Stimulated activated CD4-positive, alpha-beta T cell treated with anti-CD3 and anti-CD28 coated beads, TNF-alpha, amount 100 ng/mL, for 1 hour (primary cell): ENCODE results near the gene RPL15.
"Not testable (repeated sequence)": the region's sequence is repeated elsewhere in the genome, so short reads cannot be mapped to it uniquely, and the experiment has no call there.

Source experiments
- DNase-seq, 3 donors: peaks; one replicate each; pipeline ENCODE4 v3.0.0-alpha.2; 2020; ENCODE audit warnings: low read depth in 3 of 3, low spot score in 1 of 3

Gene RPL15

DNA sequence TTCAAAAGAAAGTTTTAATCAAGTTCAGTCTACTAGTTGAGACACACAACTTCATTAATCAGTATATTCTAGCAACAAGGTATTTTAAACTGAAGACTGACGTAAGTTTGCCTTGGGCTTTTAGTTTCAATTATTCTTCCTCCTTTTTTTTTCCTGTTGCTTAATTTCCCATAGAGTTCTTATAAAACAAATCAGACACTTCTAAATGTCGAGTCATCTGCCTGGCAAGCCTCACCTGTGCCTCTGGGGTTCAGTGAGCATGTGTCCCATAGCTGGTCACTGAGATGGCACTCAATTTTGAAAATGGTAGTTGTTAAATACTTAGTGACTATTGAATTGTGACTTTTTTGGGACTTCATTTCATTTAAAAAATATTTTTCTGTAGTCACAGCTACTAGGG is 27.5 kb upstream of the RPL15 start:
- DNase-seq = no peak

DNA sequence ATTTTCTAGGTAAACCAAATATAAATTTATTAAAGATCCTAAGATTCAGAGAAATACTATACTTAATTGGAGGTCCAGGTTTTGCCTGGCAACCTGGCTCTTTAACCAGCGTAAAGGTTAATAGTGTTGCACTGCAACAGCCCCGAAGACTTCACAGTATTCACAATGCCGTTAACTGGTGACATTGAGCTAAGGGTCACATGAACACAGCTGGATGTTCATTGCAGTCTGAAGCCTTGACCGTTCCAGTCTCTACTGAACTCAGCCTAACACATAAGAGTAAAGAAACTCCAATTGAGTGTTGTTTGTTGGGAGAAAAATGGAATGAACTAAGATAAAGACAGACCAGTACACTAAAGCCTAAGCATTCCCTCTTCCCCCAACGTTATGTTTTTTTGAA is 27.0 kb upstream of the RPL15 start:
- DNase-seq = no peak

DNA sequence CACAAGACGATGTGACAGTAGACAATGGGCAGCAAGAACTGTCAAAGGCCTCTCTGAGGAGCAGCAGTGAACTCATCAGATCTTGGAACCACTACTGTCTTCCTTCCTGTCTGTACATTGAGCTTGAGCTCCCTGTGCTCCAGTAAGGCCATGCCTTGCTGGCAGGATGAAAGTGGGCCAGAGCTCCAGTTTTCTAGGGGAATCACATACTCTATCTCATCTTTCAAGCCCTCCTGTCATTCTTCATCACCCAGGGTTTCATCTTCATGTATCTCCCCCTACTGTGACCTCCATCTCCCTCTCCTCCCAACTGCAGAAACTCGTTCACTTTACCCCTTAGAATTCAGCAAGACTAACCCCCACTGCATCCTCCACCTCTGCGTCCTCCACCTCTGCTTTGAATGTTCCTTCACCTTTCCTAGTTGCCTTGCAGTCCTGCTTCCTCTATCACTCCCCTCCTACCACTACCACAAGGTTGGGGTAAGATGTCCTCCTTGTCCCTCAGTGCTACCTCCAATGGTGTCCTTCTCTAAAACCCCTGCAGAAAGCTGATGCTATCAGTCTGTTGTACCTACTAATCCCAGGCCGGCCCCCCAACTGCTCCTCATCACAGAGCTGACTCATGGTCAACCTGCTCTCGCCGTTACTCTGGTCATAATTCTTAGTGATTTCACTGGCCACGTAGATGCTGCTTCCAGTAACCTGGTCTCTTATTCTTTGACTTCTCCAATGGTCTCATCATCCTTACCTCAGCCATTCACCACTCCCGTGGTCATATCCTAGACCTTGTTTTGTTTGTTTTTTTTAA is 22.5 kb upstream of the RPL15 start:
- DNase-seq = no peak

DNA sequence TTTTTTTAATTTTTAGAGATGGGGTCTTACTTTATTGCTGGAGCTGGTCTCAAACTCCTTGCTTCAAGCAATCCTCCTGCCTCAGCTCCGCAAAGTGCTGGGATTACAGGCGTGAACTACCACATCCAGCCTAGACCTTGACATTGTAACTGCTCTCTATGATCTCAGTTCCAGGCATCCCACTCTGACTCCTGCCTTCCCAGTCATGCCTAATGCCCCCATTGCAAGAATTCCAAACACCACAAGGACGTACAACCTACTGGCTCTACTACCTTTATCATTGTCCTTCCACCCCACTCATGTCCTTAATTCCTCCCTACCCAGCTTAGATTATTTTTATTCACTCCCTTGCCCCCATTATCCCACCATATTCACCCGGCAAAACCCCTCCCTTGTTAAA is 21.8 kb upstream of the RPL15 start:
- DNase-seq = no peak

DNA sequence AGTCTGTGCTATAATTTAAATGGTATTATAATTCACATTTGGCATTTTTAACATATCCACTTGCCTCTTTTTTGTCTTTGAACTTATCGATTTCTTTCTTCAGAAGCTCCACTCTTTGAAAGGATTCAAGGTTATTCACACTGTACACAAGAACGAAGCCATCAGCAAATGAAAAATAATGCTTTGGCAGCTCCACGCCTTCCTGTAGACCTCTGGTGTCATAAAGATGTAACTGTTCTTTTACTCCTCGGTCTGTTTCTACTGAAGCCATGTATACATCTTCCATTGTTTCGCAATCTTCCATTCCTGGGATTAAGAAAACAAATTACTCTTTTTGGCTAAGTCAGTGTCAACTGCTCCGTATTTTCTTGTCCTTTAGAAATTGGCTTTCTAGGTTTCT is 16.2 kb upstream of the RPL15 start:
- DNase-seq = no peak

DNA sequence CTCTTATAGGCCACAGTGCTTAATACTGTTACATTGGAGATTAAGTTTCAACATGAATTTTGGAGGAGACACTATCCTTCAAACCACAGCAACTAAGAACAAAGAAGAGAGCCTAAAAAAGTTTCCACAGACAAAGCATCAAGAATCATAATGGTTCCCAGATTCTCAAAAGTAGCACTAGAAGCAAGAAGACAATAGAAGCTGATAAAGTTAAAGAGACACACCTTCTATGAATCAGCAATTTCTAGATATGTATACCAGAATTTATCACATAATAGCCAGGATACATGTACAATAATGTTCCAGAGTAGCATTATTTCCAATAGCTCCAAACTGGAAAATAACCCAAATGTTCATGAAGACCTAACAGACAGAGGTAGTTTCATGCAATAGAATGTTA is 12.4 kb upstream of the RPL15 start:
- DNase-seq = no peak

DNA sequence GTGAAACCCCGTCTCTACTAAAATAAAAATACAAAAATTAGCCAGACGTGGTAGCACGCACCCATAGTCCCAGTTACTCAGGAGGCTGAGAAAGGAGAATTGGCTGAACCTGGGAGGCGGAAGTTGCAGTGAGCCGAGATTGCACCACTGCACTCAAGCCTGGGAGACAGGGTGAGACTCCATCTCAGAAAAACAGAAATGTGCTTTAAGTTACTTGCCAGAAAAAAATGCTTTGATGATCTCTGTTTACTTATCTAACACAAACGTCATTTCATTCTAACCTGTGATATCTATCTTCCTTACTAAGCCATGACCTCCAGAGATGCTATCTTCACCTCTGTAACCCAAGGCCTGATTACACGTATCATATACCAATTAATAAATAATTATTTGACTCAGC is 7.6 kb upstream of the RPL15 start:
- no peak for DNase-seq

DNA sequence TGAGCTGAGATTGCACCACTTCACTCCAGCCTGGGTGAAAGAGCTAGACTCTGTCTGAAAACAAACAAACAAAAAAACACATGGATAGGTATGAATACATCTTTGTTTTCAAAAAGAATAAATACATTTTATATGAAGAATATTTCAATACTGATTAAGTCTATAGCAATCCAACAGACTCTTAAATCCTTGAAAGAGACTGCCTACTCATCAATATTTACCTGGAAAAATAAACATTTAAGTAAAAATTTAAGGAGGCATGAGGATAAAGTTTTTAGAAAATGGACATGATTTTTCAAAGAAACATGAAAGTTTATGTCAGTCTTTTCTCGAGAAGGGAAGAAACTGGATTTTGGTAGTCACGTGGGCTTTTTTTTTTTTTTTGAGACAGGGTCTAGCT is 5.5 kb upstream of the RPL15 start:
- no peak for DNase-seq

DNA sequence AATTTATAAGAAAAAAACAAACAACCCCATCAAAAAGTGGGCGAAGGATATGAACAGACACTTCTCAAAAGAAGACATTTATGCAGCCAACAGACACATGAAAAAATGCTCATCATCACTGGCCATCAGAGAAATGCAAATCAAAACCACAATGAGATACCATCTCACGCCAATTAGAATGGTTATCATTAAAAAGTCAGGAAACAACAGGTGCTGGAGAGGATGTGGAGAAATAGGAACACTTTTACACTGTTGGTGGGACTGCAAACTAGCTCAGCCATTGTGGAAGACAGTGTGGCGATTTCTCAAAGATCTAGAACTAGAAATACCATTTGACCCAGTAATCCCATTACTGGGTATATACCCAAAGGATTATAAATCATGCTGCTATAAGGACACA is 4.6 kb upstream of the RPL15 start:
- not testable (repeated sequence) for DNase-seq

DNA sequence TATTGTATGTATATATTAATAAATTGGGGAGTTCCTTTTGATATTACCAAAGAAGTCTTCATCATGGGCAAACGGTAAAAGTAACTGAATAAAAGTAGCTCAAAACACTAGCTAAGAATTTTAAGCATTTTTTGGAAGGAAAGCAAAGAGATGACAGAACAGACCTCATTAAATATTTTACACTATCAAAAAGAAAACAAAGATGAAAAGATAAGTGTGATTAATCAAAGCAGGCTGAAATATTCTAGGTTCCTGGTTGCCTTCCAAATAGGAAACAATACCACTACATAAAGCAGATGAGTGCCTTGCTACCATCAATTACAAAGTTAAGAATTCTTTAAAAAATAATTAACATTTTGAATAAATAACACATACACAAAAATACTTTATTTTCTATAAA is 3.8 kb upstream of the RPL15 start:
- DNase-seq = no peak

DNA sequence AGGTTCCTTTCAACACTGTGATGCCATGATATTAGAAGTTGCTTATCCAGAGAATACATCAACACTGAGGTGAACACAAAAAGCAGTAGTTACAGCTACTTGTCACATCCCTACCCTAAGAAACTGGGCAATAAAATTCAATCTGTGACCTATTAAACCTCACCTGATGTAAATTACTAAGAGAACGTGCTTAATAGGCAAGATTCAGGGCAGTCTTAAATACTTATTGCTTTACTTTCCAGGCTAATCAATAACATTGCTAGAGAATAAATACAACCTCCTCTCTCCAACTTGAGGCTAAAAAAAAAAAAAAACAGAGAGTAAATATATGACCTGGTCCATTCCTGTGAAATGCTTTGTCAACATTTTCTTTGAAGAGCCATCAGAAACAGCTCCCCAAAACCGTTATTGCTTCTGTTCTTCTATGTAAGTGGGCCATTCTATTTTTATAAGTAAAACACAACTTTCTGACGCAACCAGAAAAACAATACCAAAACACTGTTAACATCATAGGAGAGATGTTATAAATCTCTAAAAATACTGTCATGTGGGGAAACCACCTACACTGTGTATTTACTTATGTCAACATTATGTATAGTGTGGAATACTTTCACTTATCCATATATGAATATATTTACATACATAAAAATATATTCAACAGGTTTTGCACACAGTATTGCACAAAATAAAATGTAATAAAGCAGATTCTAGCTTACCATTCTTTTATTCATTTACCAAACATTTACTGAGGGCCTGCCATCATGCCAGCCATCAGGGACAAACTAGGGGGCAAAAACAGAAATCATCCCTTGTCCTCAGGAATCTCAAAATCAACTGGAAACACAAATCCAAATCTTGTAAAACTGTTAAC is 2.8 kb upstream of the RPL15 start:
- DNase-seq = no peak

DNA sequence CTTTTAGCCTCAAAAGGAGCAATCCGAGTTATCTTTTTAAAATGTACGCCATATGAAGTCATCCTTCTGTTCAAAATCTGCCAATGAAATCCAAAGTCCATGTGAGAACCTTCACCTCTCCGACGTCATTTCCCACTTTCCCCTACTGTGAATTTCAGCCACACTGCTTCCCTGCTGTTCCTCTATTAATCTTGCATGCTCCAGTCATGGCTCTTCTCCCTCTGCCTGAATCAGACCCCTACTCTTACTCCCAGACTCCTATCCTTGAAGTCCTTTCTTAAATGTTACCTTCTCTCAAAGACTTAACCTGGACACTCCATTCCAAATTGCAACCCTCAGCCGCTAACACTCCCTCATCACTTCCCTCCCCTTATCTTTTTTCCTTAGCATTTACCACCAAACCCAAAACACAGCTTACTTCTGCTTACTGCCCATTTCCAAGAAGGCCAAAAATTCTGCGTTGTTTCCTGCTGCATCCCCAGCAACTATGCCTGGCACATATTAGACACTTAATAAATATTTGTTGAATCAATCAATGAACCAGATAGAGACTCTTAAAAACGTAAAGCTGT is 1.3 kb upstream of the RPL15 start:
- DNase-seq = no peak

DNA sequence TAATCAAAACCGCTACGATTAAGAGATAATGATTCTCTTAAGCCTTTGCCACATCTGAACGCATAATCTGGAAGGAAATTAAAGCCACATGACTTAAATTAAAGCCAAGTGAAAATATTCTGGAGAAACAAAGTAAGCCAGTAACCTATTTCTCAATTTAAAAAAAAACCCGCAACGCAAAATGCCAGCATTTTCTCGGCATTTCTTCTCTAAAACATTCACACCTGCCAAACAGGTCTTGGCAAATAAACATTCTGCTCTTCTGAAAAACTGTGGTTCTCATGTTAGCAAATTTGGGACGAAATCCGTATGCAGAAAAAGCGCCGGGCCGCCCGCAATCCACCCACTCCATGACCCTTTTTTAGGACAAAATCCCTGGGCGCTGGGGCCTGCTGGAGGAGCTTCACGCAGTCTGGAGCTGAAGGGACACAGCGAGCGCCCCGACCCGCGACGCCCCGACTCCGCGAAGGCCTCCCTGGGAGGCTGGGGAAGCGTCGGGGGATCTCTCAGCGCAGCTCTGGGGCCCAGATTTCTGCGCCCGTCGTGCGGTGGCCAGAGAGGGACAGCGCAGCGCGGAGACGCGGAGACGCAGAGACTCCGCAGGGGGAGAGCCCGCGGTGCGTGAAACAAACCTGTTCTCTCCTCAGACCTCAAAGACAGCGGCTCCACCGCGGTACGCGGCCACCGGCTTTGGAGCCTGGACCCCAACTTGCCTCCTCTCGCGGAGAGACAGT is 613 bp upstream of the RPL15 start:
- DNase-seq = no peak

DNA sequence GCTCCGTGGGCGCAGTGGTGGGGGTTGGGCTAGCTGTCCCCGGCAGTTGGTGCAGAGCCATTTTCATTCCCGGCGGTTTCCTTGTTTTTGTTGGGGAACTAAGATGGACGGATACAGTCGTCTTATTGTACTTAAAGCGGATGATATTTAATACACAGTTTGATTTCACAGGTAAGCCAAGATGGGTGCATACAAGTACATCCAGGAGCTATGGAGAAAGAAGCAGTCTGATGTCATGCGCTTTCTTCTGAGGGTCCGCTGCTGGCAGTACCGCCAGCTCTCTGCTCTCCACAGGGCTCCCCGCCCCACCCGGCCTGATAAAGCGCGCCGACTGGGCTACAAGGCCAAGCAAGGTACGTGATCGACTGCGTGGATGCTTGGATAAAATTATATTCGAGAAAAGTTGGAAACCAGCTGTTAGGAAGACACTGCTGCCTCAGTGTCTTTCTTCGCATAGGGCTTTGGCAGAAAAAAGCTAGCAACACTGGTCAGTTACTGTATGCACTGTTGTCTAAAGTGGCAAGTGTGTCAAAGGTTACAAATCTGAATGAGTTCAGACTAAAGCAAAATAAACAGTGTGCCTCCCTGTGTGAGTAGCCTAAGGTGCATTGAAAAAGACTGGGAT is 859 bp downstream of the RPL15 start:
- DNase-seq = peak in 1 of 3 donors; percentile 21

DNA sequence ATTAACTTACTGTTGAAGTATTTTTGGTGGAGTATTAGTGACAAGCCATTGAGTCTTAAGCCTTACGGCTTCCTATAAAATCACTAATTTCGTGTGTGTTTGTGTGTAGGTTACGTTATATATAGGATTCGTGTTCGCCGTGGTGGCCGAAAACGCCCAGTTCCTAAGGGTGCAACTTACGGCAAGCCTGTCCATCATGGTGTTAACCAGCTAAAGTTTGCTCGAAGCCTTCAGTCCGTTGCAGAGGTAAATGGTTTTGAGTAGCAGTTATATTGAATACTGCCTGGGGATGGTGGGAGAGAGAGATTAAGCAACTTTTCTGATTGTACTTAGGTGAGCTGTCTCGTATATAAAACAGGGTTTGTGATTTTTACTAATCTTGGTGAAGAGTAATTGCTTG is 1.4 kb downstream of the RPL15 start:
- not testable (repeated sequence) for DNase-seq

DNA sequence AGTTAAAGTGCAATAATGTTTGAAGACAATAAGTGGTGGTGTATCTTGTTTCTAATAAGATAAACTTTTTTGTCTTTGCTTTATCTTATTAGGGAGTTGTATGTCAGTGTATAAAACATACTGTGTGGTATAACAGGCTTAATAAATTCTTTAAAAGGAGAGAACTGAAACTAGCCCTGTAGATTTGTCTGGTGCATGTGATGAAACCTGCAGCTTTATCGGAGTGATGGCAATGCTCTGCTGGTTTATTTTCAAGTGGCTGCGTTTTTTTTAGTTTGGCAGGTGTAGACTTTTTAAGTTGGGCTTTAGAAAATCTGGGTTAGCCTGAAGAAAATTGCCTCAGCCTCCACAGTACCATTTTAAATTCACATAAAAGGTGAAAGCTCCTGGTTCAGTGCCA is 2.7 kb downstream of the RPL15 start:
- no peak for DNase-seq

DNA sequence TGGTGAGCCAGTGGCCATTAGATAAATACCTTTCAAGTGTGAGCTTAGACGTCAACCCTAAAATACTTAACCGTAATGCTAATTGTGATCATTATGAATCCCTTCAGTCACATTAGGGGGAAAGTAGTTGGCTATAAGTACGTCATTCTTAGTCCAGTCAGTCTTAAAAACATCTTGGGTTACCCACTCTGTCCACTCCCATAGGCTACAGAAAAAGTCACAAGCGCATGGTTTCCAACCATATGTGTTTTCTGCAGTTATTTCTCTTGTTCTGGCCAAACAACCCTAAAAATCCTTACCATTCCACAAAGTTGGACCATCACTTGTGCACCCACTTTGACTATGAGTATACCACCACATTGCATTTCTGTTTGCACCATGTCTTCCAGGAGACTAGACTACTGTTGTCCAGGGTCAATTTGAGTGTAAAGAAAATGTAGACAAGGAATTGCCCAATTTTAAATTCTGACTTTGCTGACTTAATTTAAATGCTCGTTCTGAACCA is 3.3 kb downstream of the RPL15 start:
- DNase-seq = no peak

DNA sequence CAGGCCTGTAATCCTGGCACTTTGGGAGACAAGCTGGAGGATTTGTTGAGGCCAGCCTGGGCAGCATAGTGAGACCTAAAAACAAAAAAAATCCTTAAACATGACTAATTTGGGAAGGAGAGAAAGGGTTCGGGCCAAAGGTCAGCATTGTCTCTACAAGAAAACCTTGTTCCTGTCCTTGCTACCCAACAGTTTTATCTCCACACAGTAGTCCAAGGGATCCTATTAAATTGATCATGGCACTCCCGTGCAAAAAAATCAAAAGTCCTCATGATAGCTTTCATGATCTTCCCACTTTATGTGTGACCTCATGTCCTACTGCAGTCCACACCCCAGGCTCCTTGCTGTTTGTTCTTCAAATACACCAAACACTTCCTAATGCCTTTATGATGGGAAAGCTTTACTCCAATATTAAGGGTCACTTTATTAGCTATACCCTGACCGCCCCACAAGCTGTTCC is 4.2 kb downstream of the RPL15 start:
- DNase-seq = no peak

DNA sequence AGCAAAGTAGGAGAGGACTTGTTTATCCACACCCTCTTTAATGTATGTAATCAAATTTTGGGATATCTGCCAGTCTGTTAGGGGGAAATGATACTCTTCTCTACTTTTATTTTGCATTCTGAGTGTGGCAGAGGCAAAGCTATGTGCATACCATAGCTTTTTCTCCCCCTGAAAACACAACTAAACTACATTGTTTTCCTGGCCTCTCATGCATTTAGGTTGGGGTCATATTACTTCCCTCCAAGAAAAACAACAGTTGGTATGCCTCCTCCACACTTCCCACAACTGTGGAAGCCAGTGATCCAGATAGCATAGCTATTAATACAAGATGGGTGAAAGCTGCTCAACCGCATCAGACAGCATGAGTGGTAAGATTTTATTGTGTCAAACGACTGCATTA is 6.9 kb downstream of the RPL15 start:
- no peak for DNase-seq

DNA sequence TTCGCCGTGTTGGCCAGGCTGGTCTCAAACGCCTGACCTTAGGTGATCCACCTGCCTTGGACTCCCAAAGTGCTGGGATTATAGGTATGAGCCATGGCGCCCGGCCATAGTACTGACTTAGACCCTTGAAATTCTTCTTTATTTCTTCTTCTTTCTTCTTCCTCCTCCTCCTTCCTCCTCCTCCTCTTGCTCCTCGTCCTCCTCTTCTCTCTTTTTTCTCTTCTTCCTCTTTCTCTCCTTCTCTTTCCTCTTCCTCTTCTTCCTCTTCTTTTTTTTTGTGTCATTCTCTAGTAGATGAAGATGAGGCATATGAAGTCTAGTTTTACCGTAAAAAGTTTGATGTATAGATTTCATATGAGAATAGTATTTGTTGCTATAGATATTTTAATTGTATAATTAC is 9.3 kb downstream of the RPL15 start:
- DNase-seq = no peak

DNA sequence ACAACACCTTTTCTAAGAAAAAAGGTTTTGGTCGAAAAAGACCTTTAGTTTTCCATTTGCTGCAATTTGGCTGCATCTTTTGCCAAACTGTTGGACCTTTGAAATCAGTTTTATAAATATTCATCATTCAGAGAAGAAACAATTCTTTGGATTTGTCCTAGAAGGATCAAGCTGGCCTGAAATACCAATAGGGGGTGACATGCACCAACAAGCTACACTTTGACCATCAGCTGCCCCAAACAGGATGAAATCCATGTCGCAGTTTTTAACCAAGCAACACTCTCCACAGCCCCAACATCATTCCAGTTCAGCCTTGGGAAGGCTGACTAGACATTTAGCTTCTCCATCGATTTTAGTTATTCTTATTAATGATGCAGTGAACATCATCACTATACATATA is 9.8 kb downstream of the RPL15 start:
- no peak for DNase-seq
